Colonic mucosa (tissue), 4 donors: ENCODE results near the gene FXYD7. TPM values are rescaled to one million over a fixed set of nuclear protein-coding genes. Genes with fewer than 3 reads are reported as not detected.
A peak's percentile ranks its signal among the peaks of the same experiment; 100 is the strongest.

ENCODE experiments used
- DNase-seq: peaks from one replicate; pipeline ENCODE4 v3.0.0-alpha.2; 2020
- H3K27ac ChIP-seq: fragments of 200-600 bp; one replicate; pipeline ENCODE4 v1.8.0; 2021
- H3K27me3 ChIP-seq: fragments of 200-600 bp; one replicate; pipeline ENCODE4 v1.8.0; 2021
- H3K36me3 ChIP-seq: fragments of 200-600 bp; one replicate; pipeline ENCODE4 v1.8.0; 2021
- H3K4me1 ChIP-seq: fragments of 200-600 bp; one replicate; pipeline ENCODE4 v1.8.0; 2021; ENCODE audit warnings: mild to moderate bottlenecking
- H3K4me3 ChIP-seq: fragments of 200-600 bp; one replicate; pipeline ENCODE4 v1.8.0; 2021
- H3K9ac ChIP-seq, 2 donors: one replicate each; pipeline ENCODE4 v1.7.0; 2013; ENCODE audit warnings: control low read depth in 2 of 2, low read depth in 2 of 2, low read length in 2 of 2
- H3K9me3 ChIP-seq: fragments of 200-600 bp; one replicate; pipeline ENCODE4 v1.8.0; 2021
- CTCF ChIP-seq: fragments of 200-600 bp; IDR thresholded peaks from one replicate; pipeline ENCODE4 v1.8.0; 2022; ENCODE audit warnings: antibody characterized with exemption, mild to moderate bottlenecking
- intact Hi-C: fragments of 100-400 bp; cut with DNase I; formaldehyde crosslinking; loops from one replicate; pipeline ENCODE4 v1.14.1; 2022
- total RNA-seq, 2 donors: library from RNA; stranded (reverse); fragmentation: NEBNext Ultra II Directional in 1 of 2; extraction: Animal tissue kit (Norgen Biotek cat#: 25700) in 1 of 2; gene quantifications; one replicate each; pipeline ENCODE4 v1.2.1, GENCODE V29; 2021
- donor health status: healthy.
- donor health status: DM: no; HTN: no; CAD: no.
- donor health status: DM: no; HTN: no; CAD: no.

FXYD7 gene
- total RNA-seq, 2 donors from 2014 or later = 0.47 to 0.61 TPM

- Histone ChIP-seq H3K4me1 (peaks cover 5% of the 10 kb centered on the region), H3K4me3 (peak overlapping the region; percentile 15), H3K9me3 (no peaks in the 10 kb centered on the region), H3K36me3 (no peaks in the 10 kb centered on the region), H3K27ac (peak overlapping the region; percentile 23), H3K27me3 (peaks cover 7% of the 10 kb centered on the region), H3K9ac (peak overlapping the region in 1 of 2 donors; percentile 75)
- DNase-seq = peak; percentile 98
- TF ChIP-seq CTCF = no peak
- intact Hi-C loops = loop anchor here (2.0 to 10.0 kb wide), 2 partner anchors 74 to 124 kb away; partner anchors contain the start of gene USF2
These were observed 1.9 kb upstream of the FXYD7 start for GRCh38 chr19:35140962-35141836.

- DNase-seq = no peak
- peaks cover 7% of the 10 kb centered on the region for H3K27me3 ChIP-seq
These were observed 1.0 kb upstream of the FXYD7 start for GRCh38 chr19:35141837-35142605.

GRCh38 chr19:35142606-35143230 is 337 bp upstream of the FXYD7 start:
- Histone ChIP-seq H3K4me1 (peaks cover 5% of the 10 kb centered on the region), H3K4me3 (no peak overlapping the region), H3K36me3 (no peaks in the 10 kb centered on the region), H3K9me3 (no peaks in the 10 kb centered on the region), H3K27me3 (peaks cover 7% of the 10 kb centered on the region), H3K27ac (no peak overlapping the region), H3K9ac (peak overlapping the region in 1 of 2 donors; percentile 50)
- peak; percentile 52 for TF ChIP-seq CTCF
- intact Hi-C loops = loop anchor here (10.0 kb wide), 1 partner anchor 122 kb away; the partner anchor contains the start of gene USF2
- peak; percentile 70 for DNase-seq

More at GRCh38 chr19:35141837-35142605, 1.0 kb upstream of the FXYD7 start:
- H3K36me3 ChIP-seq = no peaks in the 10 kb centered on the region
- intact Hi-C loops = loop anchor here (2.0 to 10.0 kb wide), 2 partner anchors 75 to 123 kb away; partner anchors contain the start of gene USF2
- no peak overlapping the region for H3K27ac ChIP-seq
- no peak for TF ChIP-seq CTCF
- H3K4me1 ChIP-seq = peaks cover 5% of the 10 kb centered on the region
- no peak overlapping the region for H3K4me3 ChIP-seq
- no peaks in the 10 kb centered on the region for H3K9me3 ChIP-seq
- H3K9ac ChIP-seq = peak overlapping the region in 1 of 2 donors; percentile 50

- intact Hi-C loops = loop anchor here (10.0 kb wide), 1 partner anchor 121 kb away; the partner anchor contains the start of gene USF2
- Histone ChIP-seq H3K9ac (no peak overlapping the region), H3K4me1 (peaks cover 5% of the 10 kb centered on the region), H3K27me3 (peaks cover 7% of the 10 kb centered on the region), H3K36me3 (no peaks in the 10 kb centered on the region), H3K4me3 (no peak overlapping the region), H3K27ac (no peak overlapping the region), H3K9me3 (no peaks in the 10 kb centered on the region)
- TF ChIP-seq CTCF = no peak
- no peak for DNase-seq
These were observed 763 bp downstream of the FXYD7 start for GRCh38 chr19:35143818-35144217.

GRCh38 chr19:35144259-35144599 is 1.2 kb downstream of the FXYD7 start:
- Histone ChIP-seq H3K9ac (no peak overlapping the region), H3K9me3 (no peaks in the 10 kb centered on the region), H3K36me3 (no peaks in the 10 kb centered on the region), H3K27ac (no peak overlapping the region), H3K4me3 (no peak overlapping the region), H3K4me1 (peaks cover 5% of the 10 kb centered on the region), H3K27me3 (peaks cover 7% of the 10 kb centered on the region)
- no peak for TF ChIP-seq CTCF
- intact Hi-C loops = loop anchor here (10.0 kb wide), 1 partner anchor 121 kb away; the partner anchor contains the start of gene USF2
- DNase-seq = no peak
